Dermis microvascular lymphatic vessel endothelial cell (primary cell): Measurements from ENCODE around the gene FSIP1. TPM values are rescaled to one million over a fixed set of nuclear protein-coding genes. Genes with fewer than 3 reads are reported as not detected.

Source experiments
- DNase-seq, 2 donors: peaks; one replicate each; pipeline versions ENCODE4 v3.0.0 to v3.0.0-alpha.2; 2010; ENCODE audit warnings: low read depth in 2 of 2
- total RNA-seq: library from RNA; depleted of rRNA; stranded (reverse); fragments of >200 nt; gene quantifications from 2 replicates; pipeline ENCODE4 v1.2.1, GENCODE V29; 2014

Gene FSIP1
- total RNA-seq, 1 donor from 2014 or later: 0.51 TPM

GRCh38 chr15:39792844-39793335 lies 10.2 kb upstream of the FSIP1 start:
- DNase-seq: peak in 1 of 2 donors; percentile 59

- no peak for DNase-seq
These were observed 9.6 kb upstream of the FSIP1 start for GRCh38 chr15:39792025-39792843.

- DNase-seq: no peak
These were observed 7.1 kb upstream of the FSIP1 start for GRCh38 chr15:39789736-39790135.

- no peak for DNase-seq
These were observed 6.3 kb upstream of the FSIP1 start for GRCh38 chr15:39788800-39789565.

- DNase-seq: peak in 1 of 2 donors; percentile 24
These were observed 5.5 kb upstream of the FSIP1 start for GRCh38 chr15:39788108-39788507.

- peak in 1 of 2 donors; percentile 36 for DNase-seq
These were observed 4.8 kb upstream of the FSIP1 start for GRCh38 chr15:39787479-39787878.

GRCh38 chr15:39786447-39787056 lies 3.9 kb upstream of the FSIP1 start:
- peak; percentile 41 to 63 for DNase-seq

- no peak for DNase-seq
These were observed 3.2 kb upstream of the FSIP1 start for GRCh38 chr15:39785841-39786240.

- DNase-seq: peak in 1 of 2 donors; percentile 52
These were observed 2.5 kb upstream of the FSIP1 start for GRCh38 chr15:39785139-39785538.

- no peak for DNase-seq
These were observed 2.0 kb upstream of the FSIP1 start for GRCh38 chr15:39784638-39785037.

- peak in 1 of 2 donors; percentile 67 for DNase-seq
These were observed 1.5 kb upstream of the FSIP1 start for GRCh38 chr15:39784125-39784524.

GRCh38 chr15:39783244-39783820 lies 691 bp upstream of the FSIP1 start:
- DNase-seq: peak in 1 of 2 donors; percentile 23

- DNase-seq: no peak
These were observed 706 bp downstream of the FSIP1 start for GRCh38 chr15:39781967-39782302.

GRCh38 chr15:39781147-39781966 lies 1.3 kb downstream of the FSIP1 start:
- no peak for DNase-seq

- DNase-seq: no peak
These were observed 4.6 kb downstream of the FSIP1 start for GRCh38 chr15:39778021-39778420.

- no peak for DNase-seq
These were observed 5.1 kb downstream of the FSIP1 start for GRCh38 chr15:39777496-39777895.

GRCh38 chr15:39776068-39776467 lies 6.6 kb downstream of the FSIP1 start:
- no peak for DNase-seq

GRCh38 chr15:39774688-39775267 lies 7.9 kb downstream of the FSIP1 start:
- no peak for DNase-seq

GRCh38 chr15:39770748-39771689 lies 11.6 kb downstream of the FSIP1 start:
- DNase-seq: no peak
